ENCODE results near the gene SLC10A4. TPM values are rescaled to one million over a fixed set of nuclear protein-coding genes. Genes with fewer than 3 reads are reported as not detected.
A peak's percentile ranks its signal among the peaks of the same experiment; 100 is the strongest.

Gene SLC10A4
- total and polyA plus RNA-seq, 2 donors (not counting 1 experiment from before 2014, with no cell fraction given) = under 0.01 to 0.07 TPM

- peaks cover 39% of the 10 kb centered on the region for H3K27me3 ChIP-seq (ENCODE audit: control insufficient read depth, insufficient read depth, low read length)
- no peak overlapping the region for H3K9ac ChIP-seq (ENCODE audit: insufficient read depth, low read length)
- H2AFZ ChIP-seq (ENCODE audit: low read length) = no peak overlapping the region
- no peak overlapping the region for H3K27ac ChIP-seq (ENCODE audit: insufficient read depth, low read length)
- H3K4me3 ChIP-seq (replicated peaks in 1 of 4; ENCODE audit: control extremely low read depth in 1 of 4, insufficient read depth in 1 of 4, low read depth in 3 of 4, low read length in 4 of 4) = no peak overlapping the region
- no peaks in the 10 kb centered on the region for H3K79me2 ChIP-seq (ENCODE audit: control insufficient read depth, insufficient read depth, low read length)
- H3K9me3 ChIP-seq (ENCODE audit: control insufficient read depth, insufficient read depth, low read depth, low read length) = no peaks in the 10 kb centered on the region
- H3K36me3 ChIP-seq (ENCODE audit: control insufficient read depth, insufficient read depth, low read length) = no peaks in the 10 kb centered on the region
- no peak for TF ChIP-seq EZH2 (IDR thresholded peaks at IDR 0.05; ENCODE audit: low read length, missing control alignments)
- TF ChIP-seq, protein P1, sequence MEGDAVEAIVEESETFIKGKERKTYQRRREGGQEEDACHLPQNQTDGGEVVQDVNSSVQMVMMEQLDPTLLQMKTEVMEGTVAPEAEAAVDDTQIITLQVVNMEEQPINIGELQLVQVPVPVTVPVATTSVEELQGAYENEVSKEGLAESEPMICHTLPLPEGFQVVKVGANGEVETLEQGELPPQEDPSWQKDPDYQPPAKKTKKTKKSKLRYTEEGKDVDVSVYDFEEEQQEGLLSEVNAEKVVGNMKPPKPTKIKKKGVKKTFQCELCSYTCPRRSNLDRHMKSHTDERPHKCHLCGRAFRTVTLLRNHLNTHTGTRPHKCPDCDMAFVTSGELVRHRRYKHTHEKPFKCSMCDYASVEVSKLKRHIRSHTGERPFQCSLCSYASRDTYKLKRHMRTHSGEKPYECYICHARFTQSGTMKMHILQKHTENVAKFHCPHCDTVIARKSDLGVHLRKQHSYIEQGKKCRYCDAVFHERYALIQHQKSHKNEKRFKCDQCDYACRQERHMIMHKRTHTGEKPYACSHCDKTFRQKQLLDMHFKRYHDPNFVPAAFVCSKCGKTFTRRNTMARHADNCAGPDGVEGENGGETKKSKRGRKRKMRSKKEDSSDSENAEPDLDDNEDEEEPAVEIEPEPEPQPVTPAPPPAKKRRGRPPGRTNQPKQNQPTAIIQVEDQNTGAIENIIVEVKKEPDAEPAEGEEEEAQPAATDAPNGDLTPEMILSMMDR (conservative IDR thresholded peaks at IDR 0.05 in 1 of 2, IDR thresholded peaks at IDR 0.05 in 1 of 2; ENCODE audit: low read depth in 1 of 2, low read length in 2 of 2) = no peak
- no peak overlapping the region for H3K4me2 ChIP-seq (ENCODE audit: extremely low read depth, insufficient read depth, low read length)
- no peaks in the 10 kb centered on the region for H4K20me1 ChIP-seq (ENCODE audit: control insufficient read depth, extremely low read depth, insufficient read depth, low read length)
- H3K4me1 ChIP-seq (ENCODE audit: control insufficient read depth, extremely low read depth, insufficient read depth, low read length) = no peaks in the 10 kb centered on the region
- DNase-seq (ENCODE audit: low read depth in 2 of 2) = no peak
These were observed 6.5 kb downstream of the SLC10A4 start for GRCh38 chr4:48489683-48490011.

- H3K36me3 ChIP-seq (ENCODE audit: control insufficient read depth, insufficient read depth, low read length) = no peaks in the 10 kb centered on the region
- no peaks in the 10 kb centered on the region for H3K4me1 ChIP-seq (ENCODE audit: control insufficient read depth, extremely low read depth, insufficient read depth, low read length)
- H2AFZ ChIP-seq (ENCODE audit: low read length) = no peak within 1 kb of the TSS
- no peaks in the 10 kb centered on the region for H4K20me1 ChIP-seq (ENCODE audit: control insufficient read depth, extremely low read depth, insufficient read depth, low read length)
- peak within 1 kb of the TSS; percentile 25 for H3K4me2 ChIP-seq (ENCODE audit: extremely low read depth, insufficient read depth, low read length)
- no peak for DNase-seq (ENCODE audit: low read depth in 2 of 2)
- TF ChIP-seq EZH2 (IDR thresholded peaks at IDR 0.05; ENCODE audit: low read length, missing control alignments) = peak; percentile 92
- TF ChIP-seq, protein P1 (conservative IDR thresholded peaks at IDR 0.05 in 1 of 2, IDR thresholded peaks at IDR 0.05 in 1 of 2; ENCODE audit: low read depth in 1 of 2, low read length in 2 of 2) = no peak
- peaks cover 35% of the 10 kb centered on the region for H3K27me3 ChIP-seq (ENCODE audit: control insufficient read depth, insufficient read depth, low read length)
- no peaks in the 10 kb centered on the region for H3K9me3 ChIP-seq (ENCODE audit: control insufficient read depth, insufficient read depth, low read depth, low read length)
- no peak within 1 kb of the TSS for H3K9ac ChIP-seq (ENCODE audit: insufficient read depth, low read length)
- no peak within 1 kb of the TSS for H3K27ac ChIP-seq (ENCODE audit: insufficient read depth, low read length)
- H3K4me3 ChIP-seq (replicated peaks in 1 of 4; ENCODE audit: control extremely low read depth in 1 of 4, insufficient read depth in 1 of 4, low read depth in 3 of 4, low read length in 4 of 4) = peak within 1 kb of the TSS in 1 of 4 experiments; percentile 20
- no peaks in the 10 kb centered on the region for H3K79me2 ChIP-seq (ENCODE audit: control insufficient read depth, insufficient read depth, low read length)
These were observed 7.0 kb downstream of the SLC10A4 start, which contains the start of gene ZAR1 for GRCh38 chr4:48490012-48490679. Gene ZAR1 (plus strand): TSS chr4:48490252. CDS start chr4:48490292, 40 bp downstream.

DNA sequence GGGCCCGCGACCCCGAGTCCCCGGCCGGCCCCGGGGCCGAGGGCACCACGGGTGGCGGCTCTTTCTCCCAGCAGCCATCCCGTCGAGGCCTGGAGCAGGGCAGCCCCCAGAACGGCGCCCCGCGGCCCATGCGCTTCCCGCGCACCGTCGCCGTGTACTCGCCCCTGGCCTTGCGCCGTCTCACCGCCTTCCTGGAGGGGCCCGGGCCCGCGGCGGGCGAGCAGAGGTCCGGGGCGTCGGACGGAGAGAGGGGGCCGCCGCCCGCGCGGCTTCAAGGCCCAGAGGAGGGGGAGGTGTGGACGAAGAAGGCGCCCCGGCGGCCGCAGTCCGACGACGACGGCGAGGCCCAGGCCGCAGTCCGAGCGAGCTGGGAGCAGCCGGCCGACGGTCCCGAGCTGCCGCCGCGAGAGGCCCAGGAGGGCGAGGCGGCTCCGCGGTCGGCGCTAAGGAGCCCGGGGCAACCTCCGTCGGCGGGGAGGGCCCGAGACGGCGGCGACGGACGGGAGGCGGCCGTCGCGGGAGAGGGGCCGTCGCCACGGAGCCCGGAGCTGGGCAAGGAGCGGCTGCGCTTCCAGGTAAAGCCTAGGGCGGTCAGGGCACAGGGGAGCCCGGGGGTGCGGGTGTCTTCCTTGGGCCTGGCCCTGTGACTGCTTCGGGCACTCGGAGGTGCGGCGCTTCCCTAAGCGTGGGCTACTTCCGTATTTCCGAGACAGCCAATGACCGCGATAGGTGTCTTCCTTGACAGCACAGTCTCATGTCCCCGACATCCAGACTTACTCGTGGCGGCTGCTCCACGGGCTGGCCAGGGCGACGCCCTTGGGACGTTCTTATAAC is 7.8 kb downstream of the SLC10A4 start:
- no peaks in the 10 kb centered on the region for H3K36me3 ChIP-seq (ENCODE audit: control insufficient read depth, insufficient read depth, low read length)
- DNase-seq (ENCODE audit: low read depth in 2 of 2) = no peak
- H3K9ac ChIP-seq (ENCODE audit: insufficient read depth, low read length) = no peak overlapping the region
- H2AFZ ChIP-seq (ENCODE audit: low read length) = no peak overlapping the region
- H3K27me3 ChIP-seq (ENCODE audit: control insufficient read depth, insufficient read depth, low read length) = peaks cover 35% of the 10 kb centered on the region
- H3K4me3 ChIP-seq (replicated peaks in 1 of 4; ENCODE audit: control extremely low read depth in 1 of 4, insufficient read depth in 1 of 4, low read depth in 3 of 4, low read length in 4 of 4) = no peak overlapping the region
- H3K27ac ChIP-seq (ENCODE audit: insufficient read depth, low read length) = no peak overlapping the region
- H3K4me2 ChIP-seq (ENCODE audit: extremely low read depth, insufficient read depth, low read length) = no peak overlapping the region
- TF ChIP-seq, protein P1 (conservative IDR thresholded peaks at IDR 0.05 in 1 of 2, IDR thresholded peaks at IDR 0.05 in 1 of 2; ENCODE audit: low read depth in 1 of 2, low read length in 2 of 2) = no peak
- TF ChIP-seq EZH2 (IDR thresholded peaks at IDR 0.05; ENCODE audit: low read length, missing control alignments) = peak; percentile 92
- no peaks in the 10 kb centered on the region for H4K20me1 ChIP-seq (ENCODE audit: control insufficient read depth, extremely low read depth, insufficient read depth, low read length)
- H3K4me1 ChIP-seq (ENCODE audit: control insufficient read depth, extremely low read depth, insufficient read depth, low read length) = no peaks in the 10 kb centered on the region
- no peaks in the 10 kb centered on the region for H3K79me2 ChIP-seq (ENCODE audit: control insufficient read depth, insufficient read depth, low read length)
- H3K9me3 ChIP-seq (ENCODE audit: control insufficient read depth, insufficient read depth, low read depth, low read length) = no peaks in the 10 kb centered on the region

All from fibroblast of lung (primary cell).